Smooth muscle cell (in vitro differentiated cells): Measurements from ENCODE around the gene DDX20. TPM values are rescaled to one million over a fixed set of nuclear protein-coding genes. Genes with fewer than 3 reads are reported as not detected.
A peak's percentile ranks its signal among the peaks of the same experiment; 100 is the strongest.

ENCODE experiments used
- DNase-seq: peaks from one replicate; lab custom pipeline; 2025; ENCODE audit not compliant: unreplicated experiment; lab: John Stamatoyannopoulos, UW
- H2AFZ ChIP-seq: fragments of 200-600 bp; sonication (generic); 2 replicates; pipeline ENCODE4 v1.6.0; 2016; ENCODE audit warnings: antibody characterized with exemption, low read depth, mild to moderate bottlenecking
- H3F3A ChIP-seq: fragments of 200-600 bp; sonication (generic); 2 replicates; pipeline ENCODE4 v1.6.0; 2017; ENCODE audit warnings: antibody characterized with exemption, low read depth
- H3K27ac ChIP-seq: fragments of 200-600 bp; sonication (generic); 2 replicates; pipeline ENCODE4 v1.5.1; 2016; ENCODE audit warnings: low read depth, mild to moderate bottlenecking
- H3K27me3 ChIP-seq: fragments of 200-600 bp; sonication (generic); 2 replicates; pipeline ENCODE4 v1.6.1; 2016; ENCODE audit warnings: low read depth, mild to moderate bottlenecking
- H3K36me3 ChIP-seq: fragments of 200-600 bp; sonication (generic); 2 replicates; pipeline ENCODE4 v1.5.1; 2016; ENCODE audit warnings: low read depth
- H3K4me1 ChIP-seq: fragments of 200-600 bp; sonication (generic); 2 replicates; pipeline ENCODE4 v1.5.1; 2016; ENCODE audit warnings: low read depth
- H3K4me2 ChIP-seq: fragments of 200-600 bp; sonication (generic); 2 replicates; pipeline ENCODE4 v1.6.0; 2016; ENCODE audit warnings: mild to moderate bottlenecking
- H3K4me3 ChIP-seq: fragments of 200-600 bp; sonication (generic); 2 replicates; pipeline ENCODE4 v1.5.1; 2016; ENCODE audit warnings: mild to moderate bottlenecking
- H3K79me2 ChIP-seq: fragments of 200-600 bp; sonication (generic); 2 replicates; pipeline ENCODE4 v1.6.0; 2016; ENCODE audit warnings: low read depth, mild to moderate bottlenecking
- H3K9ac ChIP-seq: fragments of 200-600 bp; sonication (generic); 2 replicates; pipeline ENCODE4 v1.6.0; 2016; ENCODE audit warnings: low read depth
- H3K9me3 ChIP-seq: fragments of 200-600 bp; sonication (generic); replicated peaks from 2 replicates; pipeline ENCODE4 v1.5.1; 2016; ENCODE audit warnings: low read depth
- H4K20me1 ChIP-seq: fragments of 200-600 bp; sonication (generic); 2 replicates; pipeline ENCODE4 v1.6.0; 2016; ENCODE audit warnings: low read depth
- CTCF ChIP-seq: fragments of 200-600 bp; sonication (generic); IDR thresholded peaks from 2 replicates; pipeline ENCODE4 v1.5.1; 2017; ENCODE audit warnings: borderline replicate concordance, mild to moderate bottlenecking, antibody characterized with exemption; ENCODE audit not compliant: insufficient read depth, poor library complexity, severe bottlenecking
- WGBS: methylation state at CpG from one replicate; pipeline ENCODE4 v1.1.7; 2016; ENCODE audit warnings: low lambda C conversion rate; 5-methylcytosine and 5-hydroxymethylcytosine counted together
- polyA plus RNA-seq: library from polyadenylated mRNA; unstranded; fragments of >200 nt; fragmentation: Nextera tagmentation; extraction: Ambion mirVana; gene quantifications from 2 replicates; pipeline ENCODE4 v1.2.1, GENCODE V29; 2016
- small RNA-seq: library from RNA; depleted of rRNA; stranded (forward); fragments of <200 nt; gene quantifications from one replicate; pipeline ENCODE3, GENCODE V24; 2014
- total RNA-seq: library from RNA; depleted of rRNA; stranded (reverse); fragments of >200 nt; gene quantifications from 2 replicates; pipeline ENCODE4 v1.2.3, GENCODE V29; 2014

DDX20 gene
- total and polyA plus RNA-seq, 2 experiments from 2014 or later, result 8.8 to 20.0 TPM

- Histone ChIP-seq H2AFZ (no peak overlapping the region), H3K36me3 (no peaks in the 10 kb centered on the region), H3K27me3 (no peaks in the 10 kb centered on the region), H3K4me3 (no peak overlapping the region), H3K27ac (no peak overlapping the region), H3K9me3 (no peaks in the 10 kb centered on the region), H3F3A (no peaks in the 10 kb centered on the region), H3K4me1 (no peaks in the 10 kb centered on the region), H3K9ac (no peak overlapping the region), H4K20me1 (no peaks in the 10 kb centered on the region), H3K79me2 (no peaks in the 10 kb centered on the region), H3K4me2 (no peak overlapping the region)
- no peak for TF ChIP-seq CTCF
- 70% methylated on average over 16 of the region's 16 CpGs for WGBS
- no peak for DNase-seq
Observed at GRCh38 chr1:111813440-111814304, 58.0 kb downstream of the DDX20 start.

GRCh38 chr1:111814305-111814628, 58.6 kb downstream of the DDX20 start:
- H3K27ac ChIP-seq, result no peak overlapping the region
- no peaks in the 10 kb centered on the region for H3K4me1 ChIP-seq
- no peaks in the 10 kb centered on the region for H3K36me3 ChIP-seq
- H3K79me2 ChIP-seq, result no peaks in the 10 kb centered on the region
- no peak overlapping the region for H3K9ac ChIP-seq
- TF ChIP-seq CTCF, result no peak
- no peaks in the 10 kb centered on the region for H4K20me1 ChIP-seq
- no peak overlapping the region for H2AFZ ChIP-seq
- H3K9me3 ChIP-seq, result no peaks in the 10 kb centered on the region
- no peak overlapping the region for H3K4me3 ChIP-seq
- 94% methylated on average over 9 of the region's 9 CpGs for WGBS
- no peaks in the 10 kb centered on the region for H3F3A ChIP-seq
- no peak overlapping the region for H3K4me2 ChIP-seq
- H3K27me3 ChIP-seq, result no peaks in the 10 kb centered on the region
- no peak for DNase-seq

- no peaks in the 10 kb centered on the region for H3K4me1 ChIP-seq
- no peak for TF ChIP-seq CTCF
- no peak for DNase-seq
- WGBS, result 51% methylated on average over 3 of the region's 3 CpGs
- no peaks in the 10 kb centered on the region for H3K27me3 ChIP-seq
- H3K36me3 ChIP-seq, result no peaks in the 10 kb centered on the region
- H3K4me3 ChIP-seq, result no peak overlapping the region
- no peaks in the 10 kb centered on the region for H3K9me3 ChIP-seq
- no peak overlapping the region for H3K9ac ChIP-seq
- H3K27ac ChIP-seq, result no peak overlapping the region
- H4K20me1 ChIP-seq, result no peaks in the 10 kb centered on the region
- no peaks in the 10 kb centered on the region for H3K79me2 ChIP-seq
- no peak overlapping the region for H2AFZ ChIP-seq
- no peaks in the 10 kb centered on the region for H3F3A ChIP-seq
- H3K4me2 ChIP-seq, result no peak overlapping the region
Observed at GRCh38 chr1:111814642-111815041, 58.9 kb downstream of the DDX20 start.

Small RNAs within 50 kb of the gene (small RNA-seq; reads per million reads assigned to genes)
- 3.4 reads per million, percentile 55 among the genes with 10 or more reads in this experiment for gene INKA2

Other genes with a start within 250 kb of the DDX20 start
- gene RAP1A, start 136.1 kb upstream of the DDX20 start, total RNA-seq, result 49.4 and 64.9 TPM in 2 replicates
- 36.8 and 39.8 TPM in 2 replicates for gene RAP1A, start 136.1 kb upstream of the DDX20 start, polyA plus RNA-seq
- gene INKA2, start 16.5 kb upstream of the DDX20 start, total RNA-seq, result 3.9 TPM in 1 of 2 replicates, not detected in the other
- gene INKA2, start 16.5 kb upstream of the DDX20 start, polyA plus RNA-seq, result 1.6 and 1.8 TPM in 2 replicates
- gene KCND3, start 233.8 kb downstream of the DDX20 start, total RNA-seq, result 2.2 and 3.6 TPM in 2 replicates
- 0.84 and 0.97 TPM in 2 replicates for gene KCND3, start 233.8 kb downstream of the DDX20 start, polyA plus RNA-seq